Left ventricle myocardium inferior (tissue), 1 donor: ENCODE results near the gene PRKACA. TPM values are rescaled to one million over a fixed set of nuclear protein-coding genes. Genes with fewer than 3 reads are reported as not detected.

Source experiments
- DNase-seq: peaks from one replicate; pipeline ENCODE4 v3.0.0-alpha.2; 2020
- H3K27ac ChIP-seq: fragments of 200-600 bp; replicated peaks from 2 replicates; pipeline ENCODE4 v1.8.0; 2021
- H3K27me3 ChIP-seq: fragments of 200-600 bp; 2 replicates; pipeline ENCODE4 v1.8.0; 2021; ENCODE audit warnings: low read depth
- H3K36me3 ChIP-seq: fragments of 200-600 bp; 2 replicates; pipeline ENCODE4 v1.8.0; 2021
- H3K4me1 ChIP-seq: fragments of 200-600 bp; 2 replicates; pipeline ENCODE4 v1.8.0; 2021
- H3K4me3 ChIP-seq: fragments of 200-600 bp; 2 replicates; pipeline ENCODE4 v1.8.0; 2021; ENCODE audit warnings: mild to moderate bottlenecking, moderate library complexity
- H3K9me3 ChIP-seq: fragments of 200-600 bp; replicated peaks from 2 replicates; pipeline ENCODE4 v1.8.0; 2021
- CTCF ChIP-seq: fragments of 200-600 bp; IDR thresholded peaks from 2 replicates; pipeline ENCODE4 v1.8.0; 2021; ENCODE audit warnings: antibody characterized with exemption, mild to moderate bottlenecking, borderline replicate concordance
- intact Hi-C: fragments of 100-400 bp; cut with micrococcal nuclease; formaldehyde crosslinking; loops from one replicate; pipeline ENCODE4 v1.11.0; 2022
- total RNA-seq: library from RNA; stranded (reverse); fragmentation: NEBNext Ultra II Directional; extraction: Animal tissue kit (Norgen Biotek cat#: 25700); gene quantifications from one replicate; pipeline ENCODE4 v1.2.1, GENCODE V29; 2021
- donor health status: DM: no; HTN: yes; CAD: no; lungs with severe emphysema.

The PRKACA gene
- total RNA-seq, 1 donor from 2014 or later: 465 TPM

- H3K9me3 ChIP-seq: no peaks in the 10 kb centered on the region
- H3K27me3 ChIP-seq: no peaks in the 10 kb centered on the region
- peaks cover 2% of the 10 kb centered on the region for H3K36me3 ChIP-seq
- peak overlapping the region; percentile 83 for H3K4me3 ChIP-seq
- intact Hi-C loops: no loop called here
- TF ChIP-seq CTCF: no peak
- peak overlapping the region; percentile 94 for H3K27ac ChIP-seq
- H3K4me1 ChIP-seq: peaks cover 28% of the 10 kb centered on the region
- DNase-seq: no peak
These were observed 34.9 kb downstream of the PRKACA start for GRCh38 chr19:14082675-14082960.

GRCh38 chr19:14081797-14082674, 35.5 kb downstream of the PRKACA start:
- Histone ChIP-seq H3K27me3 (no peaks in the 10 kb centered on the region), H3K4me1 (peaks cover 28% of the 10 kb centered on the region), H3K27ac (peak overlapping the region; percentile 94), H3K4me3 (peak overlapping the region; percentile 83), H3K9me3 (no peaks in the 10 kb centered on the region), H3K36me3 (no peaks in the 10 kb centered on the region)
- no peak for TF ChIP-seq CTCF
- intact Hi-C loops: no loop called here
- peak; percentile 45 for DNase-seq

- Histone ChIP-seq H3K27ac (peak overlapping the region; percentile 94), H3K27me3 (no peaks in the 10 kb centered on the region), H3K9me3 (no peaks in the 10 kb centered on the region), H3K4me1 (peaks cover 28% of the 10 kb centered on the region), H3K4me3 (peak overlapping the region; percentile 83), H3K36me3 (no peaks in the 10 kb centered on the region)
- DNase-seq: peak; percentile 98
- intact Hi-C loops: no loop called here
- TF ChIP-seq CTCF: no peak
These were observed 36.4 kb downstream of the PRKACA start for GRCh38 chr19:14080887-14081796.

- intact Hi-C loops: no loop called here
- TF ChIP-seq CTCF: no peak
- Histone ChIP-seq H3K9me3 (no peaks in the 10 kb centered on the region), H3K36me3 (no peaks in the 10 kb centered on the region), H3K27ac (peak overlapping the region; percentile 27), H3K4me3 (no peak overlapping the region), H3K4me1 (peaks cover 54% of the 10 kb centered on the region), H3K27me3 (no peaks in the 10 kb centered on the region)
- no peak for DNase-seq
These were observed 39.2 kb downstream of the PRKACA start for GRCh38 chr19:14078411-14078810.

- H3K9me3 ChIP-seq: no peaks in the 10 kb centered on the region
- peak overlapping the region; percentile 92 for H3K4me3 ChIP-seq
- intact Hi-C loops: no loop called here
- no peaks in the 10 kb centered on the region for H3K36me3 ChIP-seq
- DNase-seq: no peak
- TF ChIP-seq CTCF: no peak
- no peaks in the 10 kb centered on the region for H3K27me3 ChIP-seq
- peaks cover 46% of the 10 kb centered on the region for H3K4me1 ChIP-seq
- H3K27ac ChIP-seq: peak overlapping the region; percentile 96
These were observed 43.4 kb downstream of the PRKACA start for GRCh38 chr19:14073925-14074838.
